Neural progenitor cell (in vitro differentiated cells): ENCODE data around the gene OR4E2. TPM values are rescaled to one million over a fixed set of nuclear protein-coding genes. Genes with fewer than 3 reads are reported as not detected.

Experiments
- DNase-seq: peaks from one replicate; pipeline ENCODE4 v3.0.0-alpha.2; 2016; ENCODE audit warnings: low spot score
- H2AFZ ChIP-seq: fragments of 200-600 bp; sonication (generic); replicated peaks from 2 replicates; pipeline ENCODE4 v1.6.1; 2016; ENCODE audit warnings: antibody characterized with exemption
- H3F3A ChIP-seq: fragments of 200-600 bp; sonication (generic); 2 replicates; pipeline ENCODE4 v1.6.1; 2016; ENCODE audit warnings: antibody characterized with exemption, low read depth
- H3K27ac ChIP-seq: fragments of 200-600 bp; sonication (generic); 2 replicates; pipeline ENCODE4 v1.5.1; 2016; ENCODE audit warnings: mild to moderate bottlenecking
- H3K27me3 ChIP-seq: fragments of 200-600 bp; sonication (generic); 2 replicates; pipeline ENCODE4 v1.6.1; 2016; ENCODE audit warnings: mild to moderate bottlenecking, moderate library complexity
- H3K36me3 ChIP-seq: fragments of 200-600 bp; sonication (generic); 2 replicates; pipeline ENCODE4 v1.5.1; 2016
- H3K4me1 ChIP-seq: fragments of 200-600 bp; sonication (generic); 2 replicates; pipeline ENCODE4 v1.6.1; 2016; ENCODE audit warnings: mixed run types
- H3K4me2 ChIP-seq: fragments of 200-600 bp; sonication (generic); 2 replicates; pipeline ENCODE4 v1.6.1; 2016
- H3K4me3 ChIP-seq: fragments of 200-600 bp; sonication (generic); 2 replicates; pipeline ENCODE4 v1.5.1; 2016
- H3K79me2 ChIP-seq: fragments of 200-600 bp; sonication (generic); 2 replicates; pipeline ENCODE4 v1.6.1; 2016; ENCODE audit warnings: low read depth
- H3K9ac ChIP-seq: fragments of 200-600 bp; sonication (generic); 2 replicates; pipeline ENCODE4 v1.6.1; 2016
- H3K9me3 ChIP-seq: fragments of 200-600 bp; sonication (generic); 2 replicates; pipeline ENCODE4 v1.5.1; 2016; ENCODE audit warnings: low read depth
- H4K20me1 ChIP-seq: fragments of 200-600 bp; sonication (generic); 2 replicates; pipeline ENCODE4 v1.6.1; 2016; ENCODE audit warnings: low read depth
- H3K27ac Mint-ChIP-seq: 3 replicates; pipeline ENCODE4 v1.8.0; 2021; ENCODE audit warnings: mixed read lengths
- H3K27me3 Mint-ChIP-seq: 2 replicates; pipeline ENCODE4 v1.8.0; 2022; ENCODE audit warnings: low read depth, mild to moderate bottlenecking, inconsistent platforms, moderate library complexity, mixed read lengths; ENCODE audit not compliant: insufficient read depth
- H3K36me3 Mint-ChIP-seq: 3 replicates; pipeline ENCODE4 v1.8.0; 2021; ENCODE audit warnings: mixed read lengths
- H3K4me1 Mint-ChIP-seq: 3 replicates; pipeline ENCODE4 v1.8.0; 2021; ENCODE audit warnings: mixed read lengths
- H3K4me3 Mint-ChIP-seq: 3 replicates; pipeline ENCODE4 v1.8.0; 2021; ENCODE audit warnings: mild to moderate bottlenecking, moderate library complexity, mixed read lengths
- H3K9me3 Mint-ChIP-seq: 3 replicates; pipeline ENCODE4 v1.8.0; 2020; ENCODE audit warnings: mixed read lengths
- CTCF ChIP-seq: fragments of 200-600 bp; sonication (generic); IDR thresholded peaks from 2 replicates; pipeline ENCODE4 v1.5.1; 2017; ENCODE audit warnings: antibody characterized with exemption, mild to moderate bottlenecking
- EZH2 ChIP-seq: fragments of 200-600 bp; sonication (generic); IDR thresholded peaks from 2 replicates; pipeline ENCODE4 v1.6.1; 2017; ENCODE audit warnings: antibody characterized with exemption, mild to moderate bottlenecking, moderate library complexity
- EZH2phosphoT487 ChIP-seq: fragments of 200-600 bp; sonication (generic); IDR thresholded peaks from 2 replicates; pipeline ENCODE4 v1.6.1; 2017; ENCODE audit warnings: antibody characterized with exemption
- total RNA-seq: library from RNA; depleted of rRNA; stranded (reverse); fragments of >200 nt; gene quantifications from 2 replicates; pipeline ENCODE4 v1.2.3, GENCODE V29; 2015; ENCODE audit warnings: low replicate concordance

The OR4E2 gene
- total RNA-seq, 1 donor from 2014 or later: not detected

GRCh38 chr14:21634840-21635239 lies 18.8 kb upstream of the OR4E2 start, which contains the start of gene OR10G2:
OR10G2 (minus strand) TSS chr14:21634940; CDS start chr14:21634842, 98 bp downstream.
- H3K4me3 Mint-ChIP-seq: no peak within 1 kb of the TSS
- Histone ChIP-seq H3K27me3 (no peaks in the 10 kb centered on the region), H3K79me2 (no peaks in the 10 kb centered on the region), H3K27ac (no peak within 1 kb of the TSS), H3K9ac (no peak within 1 kb of the TSS), H2AFZ (no peak within 1 kb of the TSS), H3K9me3 (no peaks in the 10 kb centered on the region), H4K20me1 (no peaks in the 10 kb centered on the region), H3F3A (no peaks in the 10 kb centered on the region), H3K4me1 (no peaks in the 10 kb centered on the region), H3K4me3 (no peak within 1 kb of the TSS), H3K4me2 (no peak within 1 kb of the TSS), H3K36me3 (no peaks in the 10 kb centered on the region)
- H3K36me3 Mint-ChIP-seq: no peaks in the 10 kb centered on the region
- no peaks in the 10 kb centered on the region for H3K4me1 Mint-ChIP-seq
- H3K27me3 Mint-ChIP-seq: peaks cover 2% of the 10 kb centered on the region
- DNase-seq: no peak
- no peak for TF ChIP-seq EZH2
- TF ChIP-seq EZH2phosphoT487: no peak
- no peak for TF ChIP-seq CTCF
- H3K9me3 Mint-ChIP-seq: no peaks in the 10 kb centered on the region
- H3K27ac Mint-ChIP-seq: no peak within 1 kb of the TSS

- no peaks in the 10 kb centered on the region for H3K9me3 ChIP-seq
- no peak overlapping the region for H3K27ac ChIP-seq
- no peaks in the 10 kb centered on the region for H3K4me1 Mint-ChIP-seq
- no peak overlapping the region for H3K4me3 Mint-ChIP-seq
- no peaks in the 10 kb centered on the region for H3F3A ChIP-seq
- no peaks in the 10 kb centered on the region for H3K9me3 Mint-ChIP-seq
- H3K27ac Mint-ChIP-seq: no peak overlapping the region
- DNase-seq: no peak
- peaks cover 2% of the 10 kb centered on the region for H3K27me3 Mint-ChIP-seq
- TF ChIP-seq CTCF (no peak), EZH2 (no peak), EZH2phosphoT487 (no peak)
- H3K36me3 ChIP-seq: no peaks in the 10 kb centered on the region
- H3K79me2 ChIP-seq: no peaks in the 10 kb centered on the region
- H3K27me3 ChIP-seq: no peaks in the 10 kb centered on the region
- no peak overlapping the region for H3K9ac ChIP-seq
- H3K4me3 ChIP-seq: no peak overlapping the region
- H4K20me1 ChIP-seq: no peaks in the 10 kb centered on the region
- no peaks in the 10 kb centered on the region for H3K4me1 ChIP-seq
- H2AFZ ChIP-seq: no peak overlapping the region
- H3K4me2 ChIP-seq: no peak overlapping the region
- no peaks in the 10 kb centered on the region for H3K36me3 Mint-ChIP-seq
These were observed 11.0 kb upstream of the OR4E2 start for GRCh38 chr14:21642683-21643082.

- H3K27ac Mint-ChIP-seq: no peak overlapping the region
- no peaks in the 10 kb centered on the region for H3K36me3 ChIP-seq
- H2AFZ ChIP-seq: peak overlapping the region; percentile 43
- no peaks in the 10 kb centered on the region for H3K4me1 Mint-ChIP-seq
- H3K9ac ChIP-seq: no peak overlapping the region
- no peaks in the 10 kb centered on the region for H3K27me3 ChIP-seq
- TF ChIP-seq EZH2 (no peak), CTCF (no peak), EZH2phosphoT487 (no peak)
- no peak overlapping the region for H3K4me3 Mint-ChIP-seq
- no peaks in the 10 kb centered on the region for H4K20me1 ChIP-seq
- H3K9me3 ChIP-seq: no peaks in the 10 kb centered on the region
- H3K79me2 ChIP-seq: no peaks in the 10 kb centered on the region
- H3K4me2 ChIP-seq: no peak overlapping the region
- peak; percentile 4 for DNase-seq
- H3K9me3 Mint-ChIP-seq: no peaks in the 10 kb centered on the region
- H3K27me3 Mint-ChIP-seq: peaks cover 2% of the 10 kb centered on the region
- H3F3A ChIP-seq: no peaks in the 10 kb centered on the region
- no peaks in the 10 kb centered on the region for H3K36me3 Mint-ChIP-seq
- H3K4me3 ChIP-seq: no peak overlapping the region
- no peak overlapping the region for H3K27ac ChIP-seq
- no peaks in the 10 kb centered on the region for H3K4me1 ChIP-seq
These were observed 10.2 kb upstream of the OR4E2 start for GRCh38 chr14:21643407-21643806.
